ENCODE data around the gene CNTNAP1.

- TF ChIP-seq REST (IDR thresholded peaks at IDR 0.05; ENCODE audit: insufficient replicate concordance, low read depth) (no peak), CTCF (IDR thresholded peaks at IDR 0.05; ENCODE audit: insufficient read depth, low read length) (no peak)
Observed at GRCh38 chr17:42665581-42666001, 16.7 kb upstream of the CNTNAP1 start.
